Neural cell (in vitro differentiated cells): ENCODE data around the gene ZNF821.
"Not testable (repeated sequence)": the region's sequence is repeated elsewhere in the genome, so short reads cannot be mapped to it uniquely, and the experiment has no call there.

Source experiments
- CTCF ChIP-seq: fragments of 450-650 bp; IDR thresholded peaks from 2 replicates; pipeline ENCODE4 v1.5.1; 2014; ENCODE audit warnings: antibody characterized with exemption, mild to moderate bottlenecking, moderate library complexity; ENCODE audit not compliant: poor library complexity, severe bottlenecking
- EP300 ChIP-seq: fragments of 450-650 bp; conservative IDR thresholded peaks from 2 replicates; pipeline ENCODE4 v1.6.1; 2014; ENCODE audit warnings: antibody characterized with exemption, mild to moderate bottlenecking, moderate library complexity; ENCODE audit not compliant: poor library complexity, severe bottlenecking
- EZH2 ChIP-seq: fragments of 200-600, 300-800 bp; shearing (Covaris generic), sonication (generic); IDR thresholded peaks from 2 replicates; pipeline ENCODE4 v1.6.1; 2014; ENCODE audit warnings: antibody characterized with exemption, low read length, borderline replicate concordance, mild to moderate bottlenecking; ENCODE audit not compliant: insufficient read depth, poor library complexity, severe bottlenecking
- POLR2AphosphoS5 ChIP-seq: IDR thresholded peaks from 2 replicates; pipeline ENCODE4 v1.6.1; 2012
- RAD21 ChIP-seq: fragments of 450-650 bp; conservative IDR thresholded peaks from 2 replicates; pipeline ENCODE4 v1.6.1; 2014; ENCODE audit warnings: antibody characterized with exemption, mild to moderate bottlenecking, moderate library complexity
- REST ChIP-seq: IDR thresholded peaks from 2 replicates; pipeline ENCODE4 v1.6.1; 2012; ENCODE audit warnings: borderline replicate concordance

- TF ChIP-seq CTCF, POLR2AphosphoS5, EZH2, RAD21, EP300, REST: not testable (repeated sequence)
Measured at GRCh38 chr16:71867175-71867574, 16.8 kb downstream of the ZNF821 start.
